LNCaP clone FGC (cell line): ENCODE measurements around the gene GCM1.

Source experiments
- DNase-seq: peaks from one replicate; pipeline ENCODE4 v3.0.0-alpha.2; 2011; ENCODE audit warnings: low read depth
- H3K4me3 ChIP-seq: 2 replicates; pipeline ENCODE4 v1.5.1; 2011; ENCODE audit warnings: mild to moderate bottlenecking, low read depth, low read length, control low read depth
- TF ChIP-seq, protein P1 (sequence below): IDR thresholded peaks from 2 replicates; pipeline ENCODE4 v1.5.1; 2012; ENCODE audit warnings: mild to moderate bottlenecking; ENCODE audit not compliant: control insufficient read depth, insufficient read depth; ENCODE audit errors: extremely low read depth

Gene GCM1

DNA sequence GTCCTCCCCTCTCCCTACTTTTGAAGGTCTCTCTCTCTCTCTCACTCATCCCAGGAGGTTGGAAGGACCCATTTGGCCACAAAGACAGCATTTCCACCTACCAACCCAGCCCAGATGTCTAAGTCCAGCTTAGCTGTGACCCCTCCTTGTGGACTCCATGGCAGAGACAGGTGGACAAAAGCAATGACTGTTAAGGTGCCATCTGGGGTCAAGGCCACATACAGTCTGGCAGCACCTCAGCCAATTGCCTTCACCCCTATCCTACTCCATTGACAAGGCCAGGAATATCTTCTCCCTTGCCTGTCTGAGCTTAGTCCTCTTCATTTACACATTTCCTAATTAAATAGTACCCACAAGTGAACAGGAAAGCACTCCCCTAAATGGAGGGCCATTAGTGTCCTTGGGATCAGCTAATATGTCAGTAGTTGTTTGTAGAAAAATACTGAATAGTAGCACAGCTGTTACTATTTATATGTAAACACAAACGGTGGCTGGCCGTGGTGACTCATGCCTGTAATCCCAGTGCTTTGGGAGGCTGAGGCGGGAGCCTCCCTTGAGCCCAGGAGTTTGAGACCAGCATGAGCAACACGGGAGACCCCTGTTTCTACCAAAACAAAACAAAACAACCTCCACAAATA lies 28.8 kb downstream of the GCM1 start:
- TF ChIP-seq, protein P1, sequence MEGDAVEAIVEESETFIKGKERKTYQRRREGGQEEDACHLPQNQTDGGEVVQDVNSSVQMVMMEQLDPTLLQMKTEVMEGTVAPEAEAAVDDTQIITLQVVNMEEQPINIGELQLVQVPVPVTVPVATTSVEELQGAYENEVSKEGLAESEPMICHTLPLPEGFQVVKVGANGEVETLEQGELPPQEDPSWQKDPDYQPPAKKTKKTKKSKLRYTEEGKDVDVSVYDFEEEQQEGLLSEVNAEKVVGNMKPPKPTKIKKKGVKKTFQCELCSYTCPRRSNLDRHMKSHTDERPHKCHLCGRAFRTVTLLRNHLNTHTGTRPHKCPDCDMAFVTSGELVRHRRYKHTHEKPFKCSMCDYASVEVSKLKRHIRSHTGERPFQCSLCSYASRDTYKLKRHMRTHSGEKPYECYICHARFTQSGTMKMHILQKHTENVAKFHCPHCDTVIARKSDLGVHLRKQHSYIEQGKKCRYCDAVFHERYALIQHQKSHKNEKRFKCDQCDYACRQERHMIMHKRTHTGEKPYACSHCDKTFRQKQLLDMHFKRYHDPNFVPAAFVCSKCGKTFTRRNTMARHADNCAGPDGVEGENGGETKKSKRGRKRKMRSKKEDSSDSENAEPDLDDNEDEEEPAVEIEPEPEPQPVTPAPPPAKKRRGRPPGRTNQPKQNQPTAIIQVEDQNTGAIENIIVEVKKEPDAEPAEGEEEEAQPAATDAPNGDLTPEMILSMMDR, result no peak
- no peak overlapping the region for H3K4me3 ChIP-seq
- no peak for DNase-seq

DNA sequence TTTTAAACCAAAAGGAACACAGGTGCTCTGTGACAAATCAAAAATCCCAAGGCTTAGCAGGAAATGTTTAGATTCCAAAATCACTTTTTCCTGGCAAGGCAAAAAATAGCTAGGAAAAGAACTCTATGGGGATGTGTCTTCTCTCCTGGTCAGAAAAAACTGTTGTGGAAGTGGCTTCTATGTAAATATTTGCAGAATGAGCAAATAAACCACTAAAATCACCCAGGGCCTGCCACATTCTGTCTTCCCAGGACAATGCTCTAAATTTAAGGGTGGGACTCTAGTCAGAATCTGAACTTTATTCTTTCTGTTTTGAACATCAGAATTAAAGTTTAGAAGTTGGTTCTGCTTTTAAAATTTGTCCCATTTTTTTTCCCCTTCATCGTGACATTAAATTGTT lies 29.3 kb downstream of the GCM1 start:
- no peak overlapping the region for H3K4me3 ChIP-seq
- DNase-seq, result no peak
- TF ChIP-seq, protein P1, result no peak

GRCh38 chr6:53115741-53116140 lies 32.9 kb downstream of the GCM1 start:
- H3K4me3 ChIP-seq, result no peak overlapping the region
- no peak for DNase-seq
- TF ChIP-seq, protein P1, result no peak

DNA sequence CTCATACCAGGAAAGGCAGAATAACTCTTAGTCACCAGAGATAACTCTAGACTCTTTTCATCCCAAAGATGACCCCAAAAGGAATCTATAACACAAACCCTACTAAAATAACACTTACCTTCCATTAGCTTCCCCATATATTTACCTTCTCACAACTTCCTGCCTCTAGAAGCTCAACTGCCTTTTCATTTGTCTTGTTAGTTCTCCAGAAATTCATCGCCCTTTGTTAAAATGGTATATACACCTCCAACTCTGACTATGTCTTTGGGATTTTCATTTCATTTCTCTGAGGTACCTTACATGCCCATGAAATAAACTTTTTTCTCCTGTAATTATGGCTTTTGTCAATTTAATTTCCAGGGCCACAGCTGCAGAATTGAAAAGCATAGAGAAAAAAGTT lies 33.5 kb downstream of the GCM1 start:
- TF ChIP-seq, protein P1, result no peak
- no peak for DNase-seq
- no peak overlapping the region for H3K4me3 ChIP-seq

GRCh38 chr6:53113742-53114141 lies 34.9 kb downstream of the GCM1 start:
- TF ChIP-seq, protein P1, result no peak
- DNase-seq, result no peak
- no peak overlapping the region for H3K4me3 ChIP-seq

GRCh38 chr6:53112871-53113270 lies 35.8 kb downstream of the GCM1 start:
- DNase-seq, result peak; percentile 99
- peak overlapping the region; percentile 22 for H3K4me3 ChIP-seq
- TF ChIP-seq, protein P1, result no peak

DNA sequence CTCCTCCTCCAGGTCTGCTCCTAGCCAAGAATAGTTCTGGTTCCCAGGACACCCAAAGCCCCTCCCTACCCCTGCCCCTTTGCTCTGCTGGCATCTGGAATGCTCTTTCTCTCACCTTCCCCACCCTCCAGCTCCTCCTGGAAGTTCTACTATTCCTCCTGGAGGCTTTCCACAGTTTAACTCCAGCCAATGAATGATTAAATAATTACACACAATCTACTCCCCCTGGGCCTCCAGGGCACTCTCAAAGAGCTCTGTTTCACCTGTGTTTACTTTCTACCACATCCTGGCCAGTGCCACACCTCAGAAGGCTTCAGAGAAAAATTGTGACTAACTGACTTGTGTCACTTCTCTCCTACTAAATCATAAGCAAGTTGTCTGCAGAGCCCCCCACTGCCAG lies 36.2 kb downstream of the GCM1 start:
- peak overlapping the region; percentile 22 for H3K4me3 ChIP-seq
- peak; percentile 98 for DNase-seq
- TF ChIP-seq, protein P1, result no peak
